Left colon (tissue), 2 donors: ENCODE measurements around the gene TEX38. TPM values are rescaled to one million over a fixed set of nuclear protein-coding genes. Genes with fewer than 3 reads are reported as not detected.
A peak's percentile ranks its signal among the peaks of the same experiment; 100 is the strongest.
"Not testable (repeated sequence)": the region's sequence is repeated elsewhere in the genome, so short reads cannot be mapped to it uniquely, and the experiment has no call there.

Experiments
- ATAC-seq: fragments of 200-7000 bp; cut with Tn5 transposase; one replicate; pipeline ENCODE4 v1.9.1; 2020; ENCODE audit warnings: mild to moderate bottlenecking, moderate library complexity
- DNase-seq, 2 donors: peaks; one replicate each; pipeline ENCODE4 v3.0.0-alpha.2; 2020
- intact Hi-C, 2 donors: fragments of 100-400 bp; cut with DNase I in 1 of 2; cut with micrococcal nuclease in 1 of 2; formaldehyde crosslinking; loops; one replicate each; pipeline versions ENCODE4 v1.11.2 to v1.14.0; 2022; cut with DNase I, micrococcal nuclease
- total RNA-seq, 2 donors: library from RNA; stranded (reverse); fragmentation: NEBNext Ultra II Directional; extraction: Animal tissue kit (Norgen Biotek cat#: 25700); gene quantifications; one replicate each; pipeline ENCODE4 v1.2.1, GENCODE V29; 2021
- donor health status: DM: no; HTN: no; CAD: no.
- donor health status: DM: yes; HTN: yes; CAD: no.

TEX38 gene
- total RNA-seq, 2 donors from 2014 or later: not detected

GRCh38 chr1:46681333-46682034, 9.8 kb downstream of the TEX38 start:
- intact Hi-C loops: no loop called here
- DNase-seq: no peak
- ATAC-seq: peak; percentile 91

GRCh38 chr1:46682064-46682463, 10.4 kb downstream of the TEX38 start:
- ATAC-seq: peak; percentile 55
- intact Hi-C loops: no loop called here
- DNase-seq: no peak

DNA sequence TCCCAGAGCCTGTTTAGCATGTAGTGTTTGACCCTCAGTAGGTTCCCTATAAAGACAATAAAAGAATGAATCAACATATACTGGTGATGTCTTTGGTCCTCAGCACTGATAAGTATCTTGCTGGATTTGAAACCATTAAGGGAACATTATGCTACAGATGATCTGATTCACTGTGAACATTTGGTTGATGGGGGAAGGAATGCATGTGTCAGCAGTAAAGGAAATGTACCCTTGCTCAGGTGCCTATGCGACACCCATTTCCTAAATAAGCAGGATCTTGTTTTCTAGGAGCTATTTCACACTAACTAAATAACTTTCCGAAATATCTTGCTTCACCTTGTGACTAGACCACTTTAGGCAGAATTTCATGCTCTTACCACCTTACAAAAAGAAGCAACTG, 13.0 kb downstream of the TEX38 start:
- DNase-seq (no peak), ATAC-seq (no peak)
- intact Hi-C loops: no loop called here

DNA sequence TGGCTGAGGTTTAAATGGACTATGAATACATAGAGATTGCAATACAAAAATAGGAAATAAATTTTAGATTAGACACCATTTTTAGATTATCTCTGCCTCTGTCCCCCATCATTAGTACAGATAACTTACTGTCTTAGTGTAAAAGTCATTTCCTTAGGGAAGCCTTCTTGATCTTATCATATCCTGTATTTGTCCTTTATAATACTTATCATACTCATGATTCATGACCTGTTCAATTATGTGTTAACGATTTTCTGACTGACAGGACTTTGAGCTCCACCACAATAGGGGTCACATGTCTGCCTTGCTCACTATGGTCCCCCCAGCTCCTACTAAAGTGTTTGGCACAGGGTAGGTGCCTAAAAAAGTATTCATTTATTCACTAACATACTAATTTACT, 14.6 kb downstream of the TEX38 start:
- no peak for DNase-seq
- ATAC-seq: peak; percentile 18
- intact Hi-C loops: no loop called here

DNA sequence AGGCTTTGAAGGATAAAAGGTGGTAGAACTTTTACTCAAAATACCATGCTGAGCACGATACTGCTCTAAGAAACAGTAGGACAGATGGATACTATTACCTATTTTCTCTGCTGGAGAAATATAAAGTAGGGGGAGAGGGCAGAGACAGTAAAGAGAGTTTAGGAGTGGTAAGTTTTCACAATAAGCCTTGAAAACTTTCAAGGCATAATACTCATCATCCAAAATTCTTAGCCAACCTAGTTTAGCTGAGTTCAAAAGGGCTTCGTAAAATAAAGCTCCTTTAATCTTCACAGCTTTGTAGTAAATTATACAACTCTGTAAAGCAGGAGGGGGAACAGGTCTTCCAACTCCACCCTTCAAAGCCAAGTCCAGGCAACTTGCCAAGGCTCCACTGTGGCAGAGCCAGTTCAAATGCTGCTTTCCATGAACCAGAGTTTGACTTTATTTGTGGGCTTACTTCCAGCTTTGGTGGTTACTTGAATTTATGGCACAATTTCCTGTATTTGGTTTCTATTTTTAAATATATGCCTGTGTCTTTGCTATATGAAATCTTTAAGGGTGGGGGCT, 15.5 kb downstream of the TEX38 start:
- peak; percentile 95 for ATAC-seq
- intact Hi-C loops: no loop called here
- peak; percentile 95 to 96 for DNase-seq

- ATAC-seq (no peak), DNase-seq (no peak)
- intact Hi-C loops: no loop called here
Measured at GRCh38 chr1:46687921-46688509, 16.4 kb downstream of the TEX38 start.

- ATAC-seq: no peak
- intact Hi-C loops: no loop called here
Measured at GRCh38 chr1:46689356-46689755, 17.7 kb downstream of the TEX38 start.

GRCh38 chr1:46689897-46690296, 18.2 kb downstream of the TEX38 start:
- ATAC-seq (no peak), DNase-seq (no peak)
- intact Hi-C loops: no loop called here

More at GRCh38 chr1:46689356-46689755, 17.7 kb downstream of the TEX38 start:
- no peak for DNase-seq

DNA sequence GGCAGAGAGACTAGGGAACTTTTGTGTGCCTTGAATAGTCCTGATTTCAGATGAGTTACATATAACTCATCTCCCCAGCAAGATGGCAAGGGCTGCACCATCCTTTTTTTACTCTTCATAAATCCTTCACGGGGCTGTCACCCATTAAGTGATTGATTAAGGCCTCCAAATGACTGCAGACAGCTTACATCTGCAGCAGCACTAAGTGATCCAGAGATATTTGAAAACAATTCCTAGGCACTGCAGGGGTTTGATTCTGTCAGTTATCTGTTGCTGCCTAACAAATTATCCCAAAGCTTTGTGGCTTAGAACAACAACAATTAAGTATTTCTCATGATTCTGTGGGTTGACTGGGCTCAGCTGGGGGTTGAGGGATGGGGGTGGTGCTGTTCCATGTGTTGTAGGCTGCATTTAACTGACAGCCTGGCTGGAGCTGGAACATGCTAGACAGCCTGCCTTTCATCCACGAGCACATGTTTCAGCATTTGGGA, 19.3 kb downstream of the TEX38 start:
- no peak for ATAC-seq
- intact Hi-C loops: no loop called here
- no peak for DNase-seq

DNA sequence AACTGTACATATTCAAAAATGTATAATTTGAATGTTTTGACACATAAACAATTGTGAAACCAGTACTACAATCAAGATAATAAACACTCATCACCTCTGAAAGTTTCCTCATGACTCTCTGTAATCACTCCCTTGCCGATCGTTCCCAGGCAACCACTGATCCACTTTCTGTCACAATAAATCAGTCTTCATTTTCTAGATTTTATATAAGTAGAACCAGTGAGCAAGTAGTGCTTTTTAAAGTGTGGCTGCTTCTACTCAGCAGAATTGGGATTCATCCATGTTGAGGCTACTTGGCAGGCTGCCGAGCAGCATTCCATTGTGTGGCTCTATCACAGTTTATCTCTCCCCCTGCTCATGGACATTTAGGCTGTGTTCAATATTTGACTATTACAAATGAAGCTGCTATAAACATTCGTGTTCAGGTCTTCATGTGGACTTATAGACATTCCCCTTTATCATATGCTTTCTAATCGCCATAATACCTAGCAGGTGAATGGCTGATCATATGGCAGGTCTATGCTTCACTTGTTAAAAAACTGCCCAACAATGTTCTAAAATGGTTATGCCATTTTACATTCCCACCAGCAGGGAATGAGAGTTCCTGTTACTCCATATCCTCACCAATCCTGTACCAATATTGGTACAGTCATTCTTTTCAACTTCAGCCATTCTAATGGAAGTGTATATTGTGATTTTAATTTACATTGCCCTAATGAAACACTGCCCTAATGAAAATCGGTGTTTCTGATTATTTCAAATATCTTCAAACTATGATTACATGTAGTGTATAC, 20.5 kb downstream of the TEX38 start:
- ATAC-seq: peak; percentile 50
- peak in 1 of 2 donors; percentile 27 for DNase-seq
- intact Hi-C loops: no loop called here

- intact Hi-C loops: no loop called here
- ATAC-seq (peak; percentile 72), DNase-seq (no peak)
Measured at GRCh38 chr1:46692811-46693770, 21.4 kb downstream of the TEX38 start.

GRCh38 chr1:46694676-46695075, 23.0 kb downstream of the TEX38 start:
- DNase-seq, ATAC-seq, intact Hi-C loops: not testable (repeated sequence)

- intact Hi-C loops: no loop called here
- ATAC-seq: no peak
Measured at GRCh38 chr1:46697053-46697452, 25.4 kb downstream of the TEX38 start.

DNA sequence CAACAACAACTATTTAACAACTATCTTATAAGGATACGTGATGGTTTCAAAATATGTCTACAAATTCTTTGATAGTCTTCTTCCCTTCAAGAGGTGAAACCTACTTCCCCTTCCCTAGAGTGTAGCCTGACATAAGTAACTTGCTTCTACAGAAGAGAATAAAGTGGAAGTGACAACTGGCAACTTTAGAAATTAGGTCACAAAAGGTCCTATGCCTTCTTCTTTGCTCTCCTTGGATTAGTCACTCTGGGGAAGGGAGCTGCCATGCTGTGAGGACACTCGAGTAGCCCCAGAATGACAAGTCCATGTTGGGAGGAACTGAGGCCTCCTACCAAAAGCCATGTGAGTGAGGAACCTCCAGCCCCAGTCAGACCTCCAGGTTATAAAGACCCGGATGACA, 28.0 kb downstream of the TEX38 start:
- intact Hi-C loops: no loop called here
- ATAC-seq: no peak
- no peak for DNase-seq

More at GRCh38 chr1:46697053-46697452, 25.4 kb downstream of the TEX38 start:
- DNase-seq: no peak

- ATAC-seq (peak; percentile 78), DNase-seq (no peak)
- intact Hi-C loops: no loop called here
Measured at GRCh38 chr1:46703927-46704641, 32.4 kb downstream of the TEX38 start.

DNA sequence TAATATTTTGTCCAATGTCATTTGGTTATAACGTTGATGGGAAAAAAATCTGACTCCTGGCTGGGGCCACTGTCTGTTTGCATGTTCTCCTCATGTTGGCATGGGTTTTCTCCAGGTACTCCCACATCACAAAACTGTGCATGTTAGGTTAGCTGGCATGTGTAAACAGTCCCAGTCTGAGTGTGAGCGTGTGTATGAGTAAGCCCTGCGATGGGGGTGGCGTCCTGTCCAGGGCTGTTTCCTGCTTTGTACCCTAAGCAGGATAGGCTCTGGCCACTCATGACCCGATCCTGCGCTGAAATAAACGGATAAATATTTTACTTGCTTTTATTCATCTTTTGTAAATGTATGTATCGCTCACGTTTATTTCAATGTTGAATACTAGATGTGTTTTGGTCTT, 33.8 kb downstream of the TEX38 start:
- peak; percentile 59 for ATAC-seq
- intact Hi-C loops: no loop called here
- peak in 1 of 2 donors; percentile 54 for DNase-seq

DNA sequence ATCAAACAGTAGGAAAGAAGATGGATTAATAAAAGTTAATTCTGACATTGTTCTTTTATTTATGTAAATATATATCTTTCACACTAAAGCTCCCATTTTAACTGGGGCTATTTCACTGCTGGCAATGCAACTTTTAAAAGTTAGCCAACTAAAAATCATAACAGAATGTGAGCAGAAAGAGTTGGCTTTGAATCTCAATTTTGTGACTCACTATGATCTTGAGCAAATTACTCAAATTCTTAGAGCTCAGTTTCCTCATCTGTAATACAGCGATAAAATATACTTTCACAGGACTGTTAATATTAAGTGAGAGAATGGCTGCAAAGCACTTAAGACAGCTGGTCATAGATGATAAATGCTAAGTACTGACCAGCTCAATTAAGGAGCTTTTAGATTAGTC, 36.5 kb downstream of the TEX38 start:
- intact Hi-C loops: no loop called here

GRCh38 chr1:46714976-46715375, 43.3 kb downstream of the TEX38 start:
- intact Hi-C loops: no loop called here
- DNase-seq: no peak

More for the DNA sequence above, 36.5 kb downstream of the TEX38 start:
- no peak for DNase-seq
- ATAC-seq: no peak

More at GRCh38 chr1:46714976-46715375, 43.3 kb downstream of the TEX38 start:
- ATAC-seq: no peak
